Neural cell (in vitro differentiated cells): Measurements from ENCODE around the gene STXBP4.

ENCODE experiments used
- EP300 ChIP-seq: fragments of 450-650 bp; conservative IDR thresholded peaks from 2 replicates; pipeline ENCODE4 v1.6.1; 2014; ENCODE audit warnings: antibody characterized with exemption, mild to moderate bottlenecking, moderate library complexity; ENCODE audit not compliant: poor library complexity, severe bottlenecking
- EZH2 ChIP-seq: fragments of 200-600, 300-800 bp; shearing (Covaris generic), sonication (generic); IDR thresholded peaks from 2 replicates; pipeline ENCODE4 v1.6.1; 2014; ENCODE audit warnings: antibody characterized with exemption, low read length, borderline replicate concordance, mild to moderate bottlenecking; ENCODE audit not compliant: insufficient read depth, poor library complexity, severe bottlenecking
- POLR2AphosphoS5 ChIP-seq: IDR thresholded peaks from 2 replicates; pipeline ENCODE4 v1.6.1; 2012
- RAD21 ChIP-seq: fragments of 450-650 bp; conservative IDR thresholded peaks from 2 replicates; pipeline ENCODE4 v1.6.1; 2014; ENCODE audit warnings: antibody characterized with exemption, mild to moderate bottlenecking, moderate library complexity
- TF ChIP-seq, protein P1 (sequence below): fragments of 450-650 bp; IDR thresholded peaks from 2 replicates; pipeline ENCODE4 v1.5.1; 2014; ENCODE audit warnings: antibody characterized with exemption, mild to moderate bottlenecking, moderate library complexity; ENCODE audit not compliant: poor library complexity, severe bottlenecking
- TF ChIP-seq, protein P2 (sequence below): IDR thresholded peaks from 2 replicates; pipeline ENCODE4 v1.6.1; 2012; ENCODE audit warnings: borderline replicate concordance

DNA sequence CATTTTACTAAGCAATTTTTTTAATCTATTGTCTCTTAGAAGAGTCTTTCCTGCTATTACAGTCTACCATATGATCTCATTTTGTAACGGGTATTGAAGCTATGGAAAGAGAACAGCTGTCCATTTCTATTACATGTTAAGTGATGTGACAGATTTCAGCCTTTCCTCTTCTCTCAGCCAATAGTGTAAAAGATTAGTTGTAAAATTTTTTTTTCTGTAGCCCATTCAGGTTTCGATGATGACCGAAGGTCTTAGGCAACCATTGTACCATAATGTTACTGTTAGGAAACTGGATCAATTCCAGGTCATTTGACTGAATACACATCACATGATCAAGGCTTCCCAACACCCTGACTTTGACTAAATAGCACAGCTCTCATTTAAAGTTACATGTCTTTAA is 148.6 kb downstream of the STXBP4 start:
- no peak for TF ChIP-seq RAD21
- no peak for TF ChIP-seq EP300
- TF ChIP-seq, protein P1, sequence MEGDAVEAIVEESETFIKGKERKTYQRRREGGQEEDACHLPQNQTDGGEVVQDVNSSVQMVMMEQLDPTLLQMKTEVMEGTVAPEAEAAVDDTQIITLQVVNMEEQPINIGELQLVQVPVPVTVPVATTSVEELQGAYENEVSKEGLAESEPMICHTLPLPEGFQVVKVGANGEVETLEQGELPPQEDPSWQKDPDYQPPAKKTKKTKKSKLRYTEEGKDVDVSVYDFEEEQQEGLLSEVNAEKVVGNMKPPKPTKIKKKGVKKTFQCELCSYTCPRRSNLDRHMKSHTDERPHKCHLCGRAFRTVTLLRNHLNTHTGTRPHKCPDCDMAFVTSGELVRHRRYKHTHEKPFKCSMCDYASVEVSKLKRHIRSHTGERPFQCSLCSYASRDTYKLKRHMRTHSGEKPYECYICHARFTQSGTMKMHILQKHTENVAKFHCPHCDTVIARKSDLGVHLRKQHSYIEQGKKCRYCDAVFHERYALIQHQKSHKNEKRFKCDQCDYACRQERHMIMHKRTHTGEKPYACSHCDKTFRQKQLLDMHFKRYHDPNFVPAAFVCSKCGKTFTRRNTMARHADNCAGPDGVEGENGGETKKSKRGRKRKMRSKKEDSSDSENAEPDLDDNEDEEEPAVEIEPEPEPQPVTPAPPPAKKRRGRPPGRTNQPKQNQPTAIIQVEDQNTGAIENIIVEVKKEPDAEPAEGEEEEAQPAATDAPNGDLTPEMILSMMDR: no peak
- TF ChIP-seq, protein P2, sequence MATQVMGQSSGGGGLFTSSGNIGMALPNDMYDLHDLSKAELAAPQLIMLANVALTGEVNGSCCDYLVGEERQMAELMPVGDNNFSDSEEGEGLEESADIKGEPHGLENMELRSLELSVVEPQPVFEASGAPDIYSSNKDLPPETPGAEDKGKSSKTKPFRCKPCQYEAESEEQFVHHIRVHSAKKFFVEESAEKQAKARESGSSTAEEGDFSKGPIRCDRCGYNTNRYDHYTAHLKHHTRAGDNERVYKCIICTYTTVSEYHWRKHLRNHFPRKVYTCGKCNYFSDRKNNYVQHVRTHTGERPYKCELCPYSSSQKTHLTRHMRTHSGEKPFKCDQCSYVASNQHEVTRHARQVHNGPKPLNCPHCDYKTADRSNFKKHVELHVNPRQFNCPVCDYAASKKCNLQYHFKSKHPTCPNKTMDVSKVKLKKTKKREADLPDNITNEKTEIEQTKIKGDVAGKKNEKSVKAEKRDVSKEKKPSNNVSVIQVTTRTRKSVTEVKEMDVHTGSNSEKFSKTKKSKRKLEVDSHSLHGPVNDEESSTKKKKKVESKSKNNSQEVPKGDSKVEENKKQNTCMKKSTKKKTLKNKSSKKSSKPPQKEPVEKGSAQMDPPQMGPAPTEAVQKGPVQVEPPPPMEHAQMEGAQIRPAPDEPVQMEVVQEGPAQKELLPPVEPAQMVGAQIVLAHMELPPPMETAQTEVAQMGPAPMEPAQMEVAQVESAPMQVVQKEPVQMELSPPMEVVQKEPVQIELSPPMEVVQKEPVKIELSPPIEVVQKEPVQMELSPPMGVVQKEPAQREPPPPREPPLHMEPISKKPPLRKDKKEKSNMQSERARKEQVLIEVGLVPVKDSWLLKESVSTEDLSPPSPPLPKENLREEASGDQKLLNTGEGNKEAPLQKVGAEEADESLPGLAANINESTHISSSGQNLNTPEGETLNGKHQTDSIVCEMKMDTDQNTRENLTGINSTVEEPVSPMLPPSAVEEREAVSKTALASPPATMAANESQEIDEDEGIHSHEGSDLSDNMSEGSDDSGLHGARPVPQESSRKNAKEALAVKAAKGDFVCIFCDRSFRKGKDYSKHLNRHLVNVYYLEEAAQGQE: no peak
- no peak for TF ChIP-seq POLR2AphosphoS5
- no peak for TF ChIP-seq EZH2
